ENCODE results near the gene PLA2G6. TPM values are rescaled to one million over a fixed set of nuclear protein-coding genes. Genes with fewer than 3 reads are reported as not detected.
A peak's percentile ranks its signal among the peaks of the same experiment; 100 is the strongest.

The PLA2G6 gene
- total and polyA plus RNA-seq, 9 of the 15 experiments (the other 6 are each of a cell fraction or from before 2014, with no cell fraction given): 0.11 to 12.2 (median 9.7) TPM

GRCh38 chr22:38097557-38098409 lies 83.8 kb downstream of the PLA2G6 start (continued):
- TF ChIP-seq, protein P1, sequence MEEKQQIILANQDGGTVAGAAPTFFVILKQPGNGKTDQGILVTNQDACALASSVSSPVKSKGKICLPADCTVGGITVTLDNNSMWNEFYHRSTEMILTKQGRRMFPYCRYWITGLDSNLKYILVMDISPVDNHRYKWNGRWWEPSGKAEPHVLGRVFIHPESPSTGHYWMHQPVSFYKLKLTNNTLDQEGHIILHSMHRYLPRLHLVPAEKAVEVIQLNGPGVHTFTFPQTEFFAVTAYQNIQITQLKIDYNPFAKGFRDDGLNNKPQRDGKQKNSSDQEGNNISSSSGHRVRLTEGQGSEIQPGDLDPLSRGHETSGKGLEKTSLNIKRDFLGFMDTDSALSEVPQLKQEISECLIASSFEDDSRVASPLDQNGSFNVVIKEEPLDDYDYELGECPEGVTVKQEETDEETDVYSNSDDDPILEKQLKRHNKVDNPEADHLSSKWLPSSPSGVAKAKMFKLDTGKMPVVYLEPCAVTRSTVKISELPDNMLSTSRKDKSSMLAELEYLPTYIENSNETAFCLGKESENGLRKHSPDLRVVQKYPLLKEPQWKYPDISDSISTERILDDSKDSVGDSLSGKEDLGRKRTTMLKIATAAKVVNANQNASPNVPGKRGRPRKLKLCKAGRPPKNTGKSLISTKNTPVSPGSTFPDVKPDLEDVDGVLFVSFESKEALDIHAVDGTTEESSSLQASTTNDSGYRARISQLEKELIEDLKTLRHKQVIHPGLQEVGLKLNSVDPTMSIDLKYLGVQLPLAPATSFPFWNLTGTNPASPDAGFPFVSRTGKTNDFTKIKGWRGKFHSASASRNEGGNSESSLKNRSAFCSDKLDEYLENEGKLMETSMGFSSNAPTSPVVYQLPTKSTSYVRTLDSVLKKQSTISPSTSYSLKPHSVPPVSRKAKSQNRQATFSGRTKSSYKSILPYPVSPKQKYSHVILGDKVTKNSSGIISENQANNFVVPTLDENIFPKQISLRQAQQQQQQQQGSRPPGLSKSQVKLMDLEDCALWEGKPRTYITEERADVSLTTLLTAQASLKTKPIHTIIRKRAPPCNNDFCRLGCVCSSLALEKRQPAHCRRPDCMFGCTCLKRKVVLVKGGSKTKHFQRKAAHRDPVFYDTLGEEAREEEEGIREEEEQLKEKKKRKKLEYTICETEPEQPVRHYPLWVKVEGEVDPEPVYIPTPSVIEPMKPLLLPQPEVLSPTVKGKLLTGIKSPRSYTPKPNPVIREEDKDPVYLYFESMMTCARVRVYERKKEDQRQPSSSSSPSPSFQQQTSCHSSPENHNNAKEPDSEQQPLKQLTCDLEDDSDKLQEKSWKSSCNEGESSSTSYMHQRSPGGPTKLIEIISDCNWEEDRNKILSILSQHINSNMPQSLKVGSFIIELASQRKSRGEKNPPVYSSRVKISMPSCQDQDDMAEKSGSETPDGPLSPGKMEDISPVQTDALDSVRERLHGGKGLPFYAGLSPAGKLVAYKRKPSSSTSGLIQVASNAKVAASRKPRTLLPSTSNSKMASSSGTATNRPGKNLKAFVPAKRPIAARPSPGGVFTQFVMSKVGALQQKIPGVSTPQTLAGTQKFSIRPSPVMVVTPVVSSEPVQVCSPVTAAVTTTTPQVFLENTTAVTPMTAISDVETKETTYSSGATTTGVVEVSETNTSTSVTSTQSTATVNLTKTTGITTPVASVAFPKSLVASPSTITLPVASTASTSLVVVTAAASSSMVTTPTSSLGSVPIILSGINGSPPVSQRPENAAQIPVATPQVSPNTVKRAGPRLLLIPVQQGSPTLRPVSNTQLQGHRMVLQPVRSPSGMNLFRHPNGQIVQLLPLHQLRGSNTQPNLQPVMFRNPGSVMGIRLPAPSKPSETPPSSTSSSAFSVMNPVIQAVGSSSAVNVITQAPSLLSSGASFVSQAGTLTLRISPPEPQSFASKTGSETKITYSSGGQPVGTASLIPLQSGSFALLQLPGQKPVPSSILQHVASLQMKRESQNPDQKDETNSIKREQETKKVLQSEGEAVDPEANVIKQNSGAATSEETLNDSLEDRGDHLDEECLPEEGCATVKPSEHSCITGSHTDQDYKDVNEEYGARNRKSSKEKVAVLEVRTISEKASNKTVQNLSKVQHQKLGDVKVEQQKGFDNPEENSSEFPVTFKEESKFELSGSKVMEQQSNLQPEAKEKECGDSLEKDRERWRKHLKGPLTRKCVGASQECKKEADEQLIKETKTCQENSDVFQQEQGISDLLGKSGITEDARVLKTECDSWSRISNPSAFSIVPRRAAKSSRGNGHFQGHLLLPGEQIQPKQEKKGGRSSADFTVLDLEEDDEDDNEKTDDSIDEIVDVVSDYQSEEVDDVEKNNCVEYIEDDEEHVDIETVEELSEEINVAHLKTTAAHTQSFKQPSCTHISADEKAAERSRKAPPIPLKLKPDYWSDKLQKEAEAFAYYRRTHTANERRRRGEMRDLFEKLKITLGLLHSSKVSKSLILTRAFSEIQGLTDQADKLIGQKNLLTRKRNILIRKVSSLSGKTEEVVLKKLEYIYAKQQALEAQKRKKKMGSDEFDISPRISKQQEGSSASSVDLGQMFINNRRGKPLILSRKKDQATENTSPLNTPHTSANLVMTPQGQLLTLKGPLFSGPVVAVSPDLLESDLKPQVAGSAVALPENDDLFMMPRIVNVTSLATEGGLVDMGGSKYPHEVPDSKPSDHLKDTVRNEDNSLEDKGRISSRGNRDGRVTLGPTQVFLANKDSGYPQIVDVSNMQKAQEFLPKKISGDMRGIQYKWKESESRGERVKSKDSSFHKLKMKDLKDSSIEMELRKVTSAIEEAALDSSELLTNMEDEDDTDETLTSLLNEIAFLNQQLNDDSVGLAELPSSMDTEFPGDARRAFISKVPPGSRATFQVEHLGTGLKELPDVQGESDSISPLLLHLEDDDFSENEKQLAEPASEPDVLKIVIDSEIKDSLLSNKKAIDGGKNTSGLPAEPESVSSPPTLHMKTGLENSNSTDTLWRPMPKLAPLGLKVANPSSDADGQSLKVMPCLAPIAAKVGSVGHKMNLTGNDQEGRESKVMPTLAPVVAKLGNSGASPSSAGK (IDR thresholded peaks at IDR 0.05): peak; percentile 98
- TF ChIP-seq MYC (IDR thresholded peaks at IDR 0.05; ENCODE audit: low read depth, low read length) (peak; percentile 45; the same call in 1 of the 2 replicates), MYC (CRISPR knock-in tag; IDR thresholded peaks at IDR 0.05; ENCODE audit: borderline replicate concordance, low read depth) (no peak)

Measured in K562 (cell line).